HG02610 (cell line): ENCODE data around the gene IFT43.

ENCODE experiments used
- ATAC-seq: cut with Tn5 transposase; IDR thresholded peaks from one replicate; pipeline ENCODE4 v1.9.1; 2021; ENCODE audit warnings: mild to moderate bottlenecking, moderate library complexity; ENCODE audit not compliant: unreplicated experiment

IFT43 gene

GRCh38 chr14:76073717-76074116 lies 88.2 kb downstream of the IFT43 start:
- ATAC-seq: no peak

GRCh38 chr14:76077340-76077739 lies 91.8 kb downstream of the IFT43 start:
- no peak for ATAC-seq

- ATAC-seq: no peak
Observed at GRCh38 chr14:76078501-76078900, 92.9 kb downstream of the IFT43 start.

GRCh38 chr14:76080025-76080424 lies 94.5 kb downstream of the IFT43 start:
- ATAC-seq: no peak

- ATAC-seq: no peak
Observed at GRCh38 chr14:76080471-76080870, 94.9 kb downstream of the IFT43 start.

- ATAC-seq: no peak
Observed at GRCh38 chr14:76081642-76082041, 96.1 kb downstream of the IFT43 start.

GRCh38 chr14:76083796-76084765 lies 98.5 kb downstream of the IFT43 start:
- ATAC-seq: no peak

- no peak for ATAC-seq
Observed at GRCh38 chr14:76085358-76085757, 99.8 kb downstream of the IFT43 start.

GRCh38 chr14:76086636-76087035 lies 101.1 kb downstream of the IFT43 start:
- ATAC-seq: no peak

- ATAC-seq: no peak
Observed at GRCh38 chr14:76088326-76088725, 102.8 kb downstream of the IFT43 start.

GRCh38 chr14:76088771-76089571 lies 103.4 kb downstream of the IFT43 start:
- ATAC-seq: no peak

- ATAC-seq: no peak
Observed at GRCh38 chr14:76089575-76089974, 104.0 kb downstream of the IFT43 start.

GRCh38 chr14:76090616-76091391 lies 105.2 kb downstream of the IFT43 start:
- no peak for ATAC-seq

GRCh38 chr14:76093077-76093476 lies 107.5 kb downstream of the IFT43 start:
- ATAC-seq: no peak

GRCh38 chr14:76096257-76096656 lies 110.7 kb downstream of the IFT43 start:
- ATAC-seq: no peak

GRCh38 chr14:76097547-76097946 lies 112.0 kb downstream of the IFT43 start:
- no peak for ATAC-seq

- ATAC-seq: no peak
Observed at GRCh38 chr14:76098047-76098446, 112.5 kb downstream of the IFT43 start.

- no peak for ATAC-seq
Observed at GRCh38 chr14:76098916-76099675, 113.5 kb downstream of the IFT43 start.

- no peak for ATAC-seq
Observed at GRCh38 chr14:76100236-76100635, 114.7 kb downstream of the IFT43 start.
